Measurements from ENCODE around the gene CAMSAP2.

CAMSAP2 gene

DNA sequence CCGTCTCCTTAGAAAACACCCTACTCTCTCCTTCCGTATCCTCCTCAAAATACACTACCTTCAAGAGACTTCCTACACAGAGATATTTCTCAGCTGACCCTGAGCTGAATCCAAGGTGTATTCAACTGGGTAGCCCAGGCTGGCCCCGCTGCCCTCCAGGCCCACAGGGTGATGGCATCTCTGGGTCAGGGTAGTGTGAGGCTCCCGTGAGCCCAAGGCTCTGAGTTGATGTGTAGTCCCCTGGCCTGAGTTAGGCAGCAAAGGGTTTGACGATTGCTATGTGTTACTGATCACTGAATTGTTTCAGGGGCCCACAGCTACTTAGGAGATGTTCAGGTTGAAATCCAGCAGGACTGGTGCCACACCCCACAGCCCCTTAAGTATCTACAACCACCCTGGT lies 162.7 kb downstream of the CAMSAP2 start:
- no peaks in the 10 kb centered on the region for H3K36me3 ChIP-seq (ENCODE audit: control insufficient read depth, insufficient read depth, low read length)
- peaks cover 7% of the 10 kb centered on the region for H3K4me1 ChIP-seq (ENCODE audit: control insufficient read depth, insufficient read depth, low read length, poor library complexity, severe bottlenecking)
- no peaks in the 10 kb centered on the region for H3K9me3 ChIP-seq (ENCODE audit: control insufficient read depth, low read length)
- DNase-seq: no peak
- no peaks in the 10 kb centered on the region for H3K27me3 ChIP-seq (replicated peaks; ENCODE audit: control insufficient read depth, insufficient read depth, low read length, poor library complexity, severe bottlenecking)
- H3K4me3 ChIP-seq (ENCODE audit: insufficient read depth, low read depth, low read length, poor library complexity, severe bottlenecking): no peak overlapping the region
- H3K27ac ChIP-seq (ENCODE audit: insufficient read depth, low read length, poor library complexity, severe bottlenecking): no peak overlapping the region

DNA sequence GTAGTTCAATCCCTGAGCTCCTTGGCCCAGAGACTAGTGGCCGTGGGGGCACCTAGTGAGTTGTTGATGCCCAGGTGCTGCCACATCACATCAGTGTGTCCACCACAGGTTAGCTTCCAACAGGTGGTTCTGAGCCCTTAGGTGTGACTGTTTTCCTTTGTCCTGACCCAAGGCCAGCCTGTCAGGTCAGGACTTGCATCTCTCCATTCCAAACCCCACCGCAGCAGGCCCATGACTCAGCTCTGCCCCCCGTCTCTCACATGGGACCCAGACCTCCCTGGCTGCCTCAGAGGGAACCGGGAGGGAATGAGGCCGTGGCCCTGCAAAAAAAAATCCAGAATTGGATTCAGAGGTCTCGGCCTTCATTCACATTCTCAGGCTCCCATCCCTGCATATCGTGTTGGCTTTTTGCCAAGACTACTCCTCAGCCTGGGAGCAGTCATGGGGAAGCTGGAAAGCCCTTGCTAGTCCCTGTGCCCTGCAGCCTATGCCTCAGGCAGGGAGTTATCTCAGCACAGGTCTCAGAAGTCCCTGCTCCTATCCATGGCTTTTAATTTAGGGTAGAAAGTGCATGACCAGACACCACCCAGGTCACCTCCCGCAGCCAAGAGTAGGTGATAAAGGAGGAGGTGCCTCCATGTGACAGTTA lies 163.2 kb downstream of the CAMSAP2 start:
- H3K9me3 ChIP-seq (ENCODE audit: control insufficient read depth, low read length): no peaks in the 10 kb centered on the region
- no peak overlapping the region for H3K4me3 ChIP-seq (ENCODE audit: insufficient read depth, low read depth, low read length, poor library complexity, severe bottlenecking)
- H3K36me3 ChIP-seq (ENCODE audit: control insufficient read depth, insufficient read depth, low read length): no peaks in the 10 kb centered on the region
- DNase-seq: no peak
- H3K27ac ChIP-seq (ENCODE audit: insufficient read depth, low read length, poor library complexity, severe bottlenecking): no peak overlapping the region
- no peaks in the 10 kb centered on the region for H3K27me3 ChIP-seq (replicated peaks; ENCODE audit: control insufficient read depth, insufficient read depth, low read length, poor library complexity, severe bottlenecking)
- peaks cover 7% of the 10 kb centered on the region for H3K4me1 ChIP-seq (ENCODE audit: control insufficient read depth, insufficient read depth, low read length, poor library complexity, severe bottlenecking)

DNA sequence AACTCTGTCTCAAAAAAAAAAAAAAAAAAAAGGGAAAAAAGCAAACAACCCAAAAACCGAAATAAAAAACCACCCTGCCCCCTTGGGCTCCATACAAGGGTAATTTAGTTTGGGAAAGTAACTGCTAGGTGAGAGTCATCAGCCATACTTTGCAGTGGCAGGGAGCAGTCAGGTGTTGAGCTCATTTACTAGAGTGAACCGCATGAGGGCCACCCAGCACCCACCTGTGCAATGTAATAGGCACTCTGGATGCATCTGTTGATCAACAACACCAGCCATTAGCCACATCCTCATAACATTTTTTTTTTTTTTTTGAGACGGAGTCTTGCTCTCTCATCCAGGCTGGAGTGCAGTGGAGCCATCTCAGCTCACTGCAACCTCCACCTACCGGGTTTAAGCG lies 165.1 kb downstream of the CAMSAP2 start:
- H3K9me3 ChIP-seq (ENCODE audit: control insufficient read depth, low read length): no peaks in the 10 kb centered on the region
- DNase-seq: peak in 1 of 3 donors; percentile 15
- no peak overlapping the region for H3K4me3 ChIP-seq (ENCODE audit: insufficient read depth, low read depth, low read length, poor library complexity, severe bottlenecking)
- H3K4me1 ChIP-seq (ENCODE audit: control insufficient read depth, insufficient read depth, low read length, poor library complexity, severe bottlenecking): peaks cover 7% of the 10 kb centered on the region
- no peaks in the 10 kb centered on the region for H3K36me3 ChIP-seq (ENCODE audit: control insufficient read depth, insufficient read depth, low read length)
- no peak overlapping the region for H3K27ac ChIP-seq (ENCODE audit: insufficient read depth, low read length, poor library complexity, severe bottlenecking)
- H3K27me3 ChIP-seq (replicated peaks; ENCODE audit: control insufficient read depth, insufficient read depth, low read length, poor library complexity, severe bottlenecking): no peaks in the 10 kb centered on the region

DNA sequence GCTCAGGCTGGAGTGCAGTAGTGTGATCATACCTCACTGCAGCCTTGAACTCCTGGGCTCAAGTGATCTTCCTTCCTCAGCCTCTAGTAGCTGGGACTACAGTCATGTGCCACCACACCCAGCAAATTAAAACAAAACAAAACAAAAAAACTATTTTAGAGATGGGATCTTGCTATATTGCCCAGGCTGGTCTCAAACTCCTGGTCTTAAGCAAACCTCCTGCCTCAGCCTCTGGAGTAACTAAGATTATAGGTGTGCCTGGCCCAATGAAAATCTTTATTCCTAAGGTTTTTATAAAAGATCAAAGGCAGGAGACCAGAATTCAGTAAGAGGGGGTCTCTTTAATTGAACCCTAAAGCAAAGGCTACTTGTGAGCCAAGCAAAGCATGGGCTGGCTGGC lies 166.1 kb downstream of the CAMSAP2 start:
- Histone ChIP-seq H3K9me3 (ENCODE audit: control insufficient read depth, low read length) (no peaks in the 10 kb centered on the region), H3K4me1 (ENCODE audit: control insufficient read depth, insufficient read depth, low read length, poor library complexity, severe bottlenecking) (peaks cover 7% of the 10 kb centered on the region), H3K27ac (ENCODE audit: insufficient read depth, low read length, poor library complexity, severe bottlenecking) (no peak overlapping the region), H3K27me3 (replicated peaks; ENCODE audit: control insufficient read depth, insufficient read depth, low read length, poor library complexity, severe bottlenecking) (no peaks in the 10 kb centered on the region), H3K4me3 (ENCODE audit: insufficient read depth, low read depth, low read length, poor library complexity, severe bottlenecking) (no peak overlapping the region), H3K36me3 (ENCODE audit: control insufficient read depth, insufficient read depth, low read length) (no peaks in the 10 kb centered on the region)
- DNase-seq: no peak

DNA sequence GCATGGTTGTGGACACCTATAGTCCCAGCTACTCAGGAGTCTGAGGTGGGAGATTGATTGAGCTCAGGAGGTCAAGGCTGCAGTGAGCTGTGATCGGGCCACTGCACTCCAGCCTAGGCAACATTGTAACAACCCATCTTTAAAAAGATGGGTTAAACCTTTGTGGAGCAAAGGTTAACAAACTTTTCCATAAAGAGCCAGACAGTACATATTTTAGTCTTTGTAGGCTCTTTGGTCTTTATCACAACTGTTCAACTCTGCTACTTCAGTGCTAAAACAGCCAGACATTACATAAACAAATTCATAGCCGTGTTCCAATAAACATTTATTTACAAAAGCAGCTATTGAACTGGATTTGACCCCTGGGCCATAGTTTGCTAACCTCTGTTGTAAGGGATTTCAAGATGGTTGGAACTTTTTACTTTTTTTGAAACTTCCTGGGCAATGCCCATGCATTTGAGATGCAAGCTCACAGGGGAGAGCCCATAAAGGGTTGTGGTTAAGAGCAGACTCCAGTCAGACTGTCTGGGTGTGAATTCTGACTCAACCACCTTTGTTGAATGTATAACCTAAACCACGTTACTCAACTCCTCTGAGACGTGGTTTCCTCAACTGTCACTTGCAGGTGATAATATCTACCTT lies 166.8 kb downstream of the CAMSAP2 start:
- Histone ChIP-seq H3K27me3 (replicated peaks; ENCODE audit: control insufficient read depth, insufficient read depth, low read length, poor library complexity, severe bottlenecking) (no peaks in the 10 kb centered on the region), H3K27ac (ENCODE audit: insufficient read depth, low read length, poor library complexity, severe bottlenecking) (no peak overlapping the region), H3K4me3 (ENCODE audit: insufficient read depth, low read depth, low read length, poor library complexity, severe bottlenecking) (no peak overlapping the region), H3K36me3 (ENCODE audit: control insufficient read depth, insufficient read depth, low read length) (no peaks in the 10 kb centered on the region), H3K4me1 (ENCODE audit: control insufficient read depth, insufficient read depth, low read length, poor library complexity, severe bottlenecking) (peaks cover 7% of the 10 kb centered on the region), H3K9me3 (ENCODE audit: control insufficient read depth, low read length) (no peaks in the 10 kb centered on the region)
- peak; percentile 27 to 48 (median 46) for DNase-seq

DNA sequence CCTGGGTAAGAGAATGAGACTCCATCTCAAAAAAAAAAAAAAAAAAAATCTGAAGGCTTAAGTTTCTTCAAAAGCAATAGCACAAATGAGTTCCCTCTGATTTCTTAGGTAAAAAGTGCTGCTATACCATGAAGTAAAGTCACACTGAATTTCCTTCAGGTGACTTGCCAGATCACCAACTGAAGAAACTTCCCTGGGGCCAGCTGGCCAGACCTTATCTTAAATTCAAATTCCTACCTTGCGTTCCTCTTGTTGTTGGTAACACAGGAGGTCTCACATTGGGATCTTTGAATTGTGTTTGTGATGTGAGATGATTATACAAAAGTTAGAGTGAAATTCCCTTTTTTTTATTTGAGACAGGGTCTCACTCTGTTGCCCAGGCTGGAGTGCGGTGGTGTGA lies 167.8 kb downstream of the CAMSAP2 start:
- Histone ChIP-seq H3K4me3 (ENCODE audit: insufficient read depth, low read depth, low read length, poor library complexity, severe bottlenecking) (no peak overlapping the region), H3K4me1 (ENCODE audit: control insufficient read depth, insufficient read depth, low read length, poor library complexity, severe bottlenecking) (peaks cover 7% of the 10 kb centered on the region), H3K9me3 (ENCODE audit: control insufficient read depth, low read length) (no peaks in the 10 kb centered on the region), H3K36me3 (ENCODE audit: control insufficient read depth, insufficient read depth, low read length) (no peaks in the 10 kb centered on the region), H3K27me3 (replicated peaks; ENCODE audit: control insufficient read depth, insufficient read depth, low read length, poor library complexity, severe bottlenecking) (no peaks in the 10 kb centered on the region), H3K27ac (ENCODE audit: insufficient read depth, low read length, poor library complexity, severe bottlenecking) (no peak overlapping the region)
- DNase-seq: no peak

DNA sequence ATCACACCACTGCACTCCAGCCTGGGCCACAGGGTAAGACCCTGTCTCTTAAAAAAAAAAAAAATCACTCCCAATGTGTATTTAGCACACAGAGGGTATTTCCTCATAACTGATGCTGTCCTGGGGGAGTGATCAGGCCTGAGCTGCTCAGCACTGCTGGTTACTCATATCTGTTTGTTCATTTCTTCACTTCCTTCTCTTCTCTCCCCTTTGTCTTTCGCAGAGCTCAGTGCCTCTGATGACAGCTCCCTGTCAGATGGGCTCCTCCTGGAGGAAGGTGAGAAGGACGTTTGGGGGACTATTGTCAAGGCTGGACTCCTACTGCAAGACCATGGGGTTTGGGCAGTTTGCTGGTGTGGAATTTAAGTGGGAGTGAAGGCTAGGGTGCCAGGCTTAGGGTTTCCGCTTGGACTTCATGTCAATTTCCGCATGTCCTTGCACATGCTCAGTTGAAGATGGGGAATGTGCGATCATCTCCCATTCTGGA lies 169.0 kb downstream of the CAMSAP2 start:
- H3K27ac ChIP-seq (ENCODE audit: insufficient read depth, low read length, poor library complexity, severe bottlenecking): no peak overlapping the region
- no peaks in the 10 kb centered on the region for H3K9me3 ChIP-seq (ENCODE audit: control insufficient read depth, low read length)
- H3K4me3 ChIP-seq (ENCODE audit: insufficient read depth, low read depth, low read length, poor library complexity, severe bottlenecking): no peak overlapping the region
- no peaks in the 10 kb centered on the region for H3K27me3 ChIP-seq (replicated peaks; ENCODE audit: control insufficient read depth, insufficient read depth, low read length, poor library complexity, severe bottlenecking)
- peaks cover 7% of the 10 kb centered on the region for H3K4me1 ChIP-seq (ENCODE audit: control insufficient read depth, insufficient read depth, low read length, poor library complexity, severe bottlenecking)
- DNase-seq: no peak
- no peaks in the 10 kb centered on the region for H3K36me3 ChIP-seq (ENCODE audit: control insufficient read depth, insufficient read depth, low read length)

DNA sequence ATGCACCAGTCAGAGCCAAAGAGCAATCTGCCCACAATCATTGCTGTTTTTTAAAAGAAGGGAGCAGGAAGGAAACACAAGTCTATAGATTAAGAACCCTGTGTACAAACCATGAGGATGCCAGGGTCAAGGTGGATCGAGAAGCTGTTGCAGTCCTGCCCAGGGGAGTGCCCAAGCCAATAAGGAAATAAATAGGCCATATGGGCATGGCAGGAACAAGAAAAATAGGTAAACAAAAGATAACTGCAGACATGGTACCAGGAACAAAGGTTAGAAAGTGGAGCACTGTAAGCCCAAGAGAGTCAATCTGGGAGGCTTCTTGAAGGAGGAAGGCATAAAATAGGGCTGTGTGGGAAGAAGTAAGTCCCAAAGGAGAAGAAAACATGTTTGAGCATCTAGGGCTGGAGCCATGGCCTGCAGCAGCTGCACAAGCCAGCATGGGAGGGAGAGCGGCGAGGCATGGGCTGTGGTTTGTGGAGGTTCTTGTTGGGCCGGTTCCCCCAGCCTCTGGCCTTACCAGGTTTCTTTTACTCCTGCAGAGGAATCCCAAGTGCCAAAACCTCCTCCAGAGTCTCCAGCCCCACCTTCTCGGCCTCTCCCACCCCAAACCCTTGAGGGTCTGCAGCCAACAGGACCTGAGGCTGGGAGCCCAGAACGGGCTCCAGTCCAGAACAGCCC lies 169.6 kb downstream of the CAMSAP2 start:
- Histone ChIP-seq H3K4me1 (ENCODE audit: control insufficient read depth, insufficient read depth, low read length, poor library complexity, severe bottlenecking) (peaks cover 7% of the 10 kb centered on the region), H3K9me3 (ENCODE audit: control insufficient read depth, low read length) (no peaks in the 10 kb centered on the region), H3K27ac (ENCODE audit: insufficient read depth, low read length, poor library complexity, severe bottlenecking) (no peak overlapping the region), H3K36me3 (ENCODE audit: control insufficient read depth, insufficient read depth, low read length) (no peaks in the 10 kb centered on the region), H3K4me3 (ENCODE audit: insufficient read depth, low read depth, low read length, poor library complexity, severe bottlenecking) (no peak overlapping the region), H3K27me3 (replicated peaks; ENCODE audit: control insufficient read depth, insufficient read depth, low read length, poor library complexity, severe bottlenecking) (no peaks in the 10 kb centered on the region)
- no peak for DNase-seq

DNA sequence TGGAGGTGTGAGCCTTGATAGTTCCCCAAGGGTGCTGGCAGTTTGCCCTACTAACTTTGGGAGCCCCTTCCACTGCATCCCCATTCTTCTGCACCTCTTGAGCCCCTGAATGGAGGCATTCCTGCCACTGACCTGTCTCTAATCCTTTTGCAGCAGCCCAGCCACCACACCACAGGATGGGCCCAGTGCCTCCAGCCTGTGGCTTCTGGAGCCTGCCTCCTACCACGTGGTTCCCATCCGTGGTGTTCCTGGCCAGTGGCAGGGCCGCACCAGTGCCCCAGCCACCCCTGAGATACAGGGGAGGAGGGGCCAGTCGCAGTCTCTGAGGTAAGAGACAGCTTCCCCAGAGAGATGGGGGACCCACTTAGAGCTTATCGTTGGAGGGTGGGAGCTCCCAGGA lies 170.4 kb downstream of the CAMSAP2 start:
- DNase-seq: no peak
- Histone ChIP-seq H3K36me3 (ENCODE audit: control insufficient read depth, insufficient read depth, low read length) (no peaks in the 10 kb centered on the region), H3K27me3 (replicated peaks; ENCODE audit: control insufficient read depth, insufficient read depth, low read length, poor library complexity, severe bottlenecking) (no peaks in the 10 kb centered on the region), H3K4me1 (ENCODE audit: control insufficient read depth, insufficient read depth, low read length, poor library complexity, severe bottlenecking) (peaks cover 7% of the 10 kb centered on the region), H3K27ac (ENCODE audit: insufficient read depth, low read length, poor library complexity, severe bottlenecking) (no peak overlapping the region), H3K9me3 (ENCODE audit: control insufficient read depth, low read length) (no peaks in the 10 kb centered on the region), H3K4me3 (ENCODE audit: insufficient read depth, low read depth, low read length, poor library complexity, severe bottlenecking) (no peak overlapping the region)

DNA sequence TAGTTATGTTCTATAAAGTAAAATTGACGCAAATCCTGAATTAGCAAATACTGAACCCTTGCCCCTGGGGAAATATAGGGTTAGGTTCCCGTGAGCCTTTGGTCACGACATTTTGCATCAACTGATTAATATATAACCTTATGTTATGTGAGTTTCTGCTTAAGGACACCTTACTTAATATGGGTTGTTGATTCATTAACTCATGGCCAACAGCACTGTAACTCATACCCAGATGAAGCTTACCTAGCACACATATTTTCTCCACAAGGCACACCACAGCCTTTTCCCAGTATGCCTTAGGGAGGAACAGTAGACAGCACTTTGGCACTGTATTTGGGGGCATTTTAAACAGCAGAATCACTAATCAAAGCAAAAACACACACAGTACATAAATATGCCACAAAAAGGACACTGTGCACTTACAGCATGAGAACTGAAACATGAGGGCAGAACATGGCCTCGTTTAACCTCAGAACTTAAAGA lies 171.1 kb downstream of the CAMSAP2 start:
- no peak for DNase-seq

More for the DNA sequence above, 171.1 kb downstream of the CAMSAP2 start:
- no peak overlapping the region for H3K4me3 ChIP-seq (ENCODE audit: insufficient read depth, low read depth, low read length, poor library complexity, severe bottlenecking)
- H3K27ac ChIP-seq (ENCODE audit: insufficient read depth, low read length, poor library complexity, severe bottlenecking): no peak overlapping the region
- H3K4me1 ChIP-seq (ENCODE audit: control insufficient read depth, insufficient read depth, low read length, poor library complexity, severe bottlenecking): peaks cover 7% of the 10 kb centered on the region
- no peaks in the 10 kb centered on the region for H3K9me3 ChIP-seq (ENCODE audit: control insufficient read depth, low read length)
- H3K27me3 ChIP-seq (replicated peaks; ENCODE audit: control insufficient read depth, insufficient read depth, low read length, poor library complexity, severe bottlenecking): no peaks in the 10 kb centered on the region
- H3K36me3 ChIP-seq (ENCODE audit: control insufficient read depth, insufficient read depth, low read length): no peaks in the 10 kb centered on the region
